ENCODE measurements around the gene ARFRP1.
A peak's percentile ranks its signal among the peaks of the same experiment; 100 is the strongest.

Gene ARFRP1, protein sequence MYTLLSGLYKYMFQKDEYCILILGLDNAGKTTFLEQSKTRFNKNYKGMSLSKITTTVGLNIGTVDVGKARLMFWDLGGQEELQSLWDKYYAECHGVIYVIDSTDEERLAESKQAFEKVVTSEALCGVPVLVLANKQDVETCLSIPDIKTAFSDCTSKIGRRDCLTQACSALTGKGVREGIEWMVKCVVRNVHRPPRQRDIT

DNA sequence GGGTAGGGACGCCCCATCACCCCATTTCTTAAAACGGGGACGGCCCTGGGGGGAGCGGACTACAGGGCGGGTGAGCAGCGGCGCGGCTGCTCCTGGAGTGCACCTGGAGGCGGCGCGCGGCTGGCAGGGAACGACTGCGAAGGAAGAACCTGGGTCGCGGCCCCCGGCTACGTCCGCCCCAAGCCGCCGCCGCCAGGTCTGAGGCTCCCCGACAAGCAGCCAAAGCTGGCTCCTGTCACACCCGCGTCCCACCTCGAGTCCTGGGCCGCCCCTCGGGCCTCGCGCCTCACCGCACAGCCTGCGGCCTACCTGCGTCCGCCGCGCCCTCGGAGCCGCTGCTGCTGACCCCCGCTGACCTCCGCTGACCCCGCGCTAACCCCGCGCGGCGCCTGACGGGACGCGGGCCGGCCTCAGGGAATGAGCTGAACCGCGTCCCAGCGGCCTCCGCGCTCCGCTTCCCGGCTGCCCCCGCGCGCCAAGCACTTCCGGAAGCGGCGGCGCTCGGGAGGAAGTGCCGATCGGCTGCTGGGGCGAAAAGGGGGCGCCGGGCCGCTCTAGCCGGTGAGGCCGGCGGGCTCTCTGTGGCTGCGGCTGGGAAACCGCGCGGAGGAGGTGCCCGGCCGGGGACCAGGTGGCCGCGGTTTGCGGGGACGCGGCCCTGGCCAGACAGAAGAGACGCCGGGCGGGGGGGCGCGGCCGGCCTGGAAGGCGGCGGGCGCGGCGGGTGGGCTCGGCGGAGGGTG, at the start of gene ARFRP1, which contains the start of gene ZGPAT:
Gene ARFRP1 (minus strand): TSS at position 419 of the 743 bp plus-strand sequence. CDS start 885 bp downstream, outside the sequence.
Gene ZGPAT (plus strand): TSS at position 482 of the 743 bp plus-strand sequence. CDS start 542 bp downstream, outside the sequence.
- DNase-seq, result peak; percentile 91
- Mint-ChIP-seq H3K36me3 (peaks cover 57% of the 10 kb centered on the region), H3K4me1 (peaks cover 48% of the 10 kb centered on the region)

GRCh38 chr20:63756648-63756991, 48.8 kb upstream of the ARFRP1 start:
- CTCF ChIA-PET, result no interaction called here
- Mint-ChIP-seq H3K36me3 (no peaks in the 10 kb centered on the region), H3K9me3 (no peaks in the 10 kb centered on the region), H3K27me3 (peaks cover 55% of the 10 kb centered on the region), H3K27ac (no peak overlapping the region), H3K4me1 (peaks cover 25% of the 10 kb centered on the region), H3K4me3 (no peak overlapping the region)
- DNase-seq, result peak; percentile 70

More for the DNA sequence above, at the start of gene ARFRP1, which contains the start of gene ZGPAT:
- H3K4me3 Mint-ChIP-seq, result peak within 1 kb of the TSS; percentile 80
- H3K27ac Mint-ChIP-seq, result peak within 1 kb of the TSS; percentile 80
- H3K9me3 Mint-ChIP-seq, result peaks cover 5% of the 10 kb centered on the region
- CTCF ChIA-PET, result interaction anchor here (0.7 to 2.9 kb wide), 17 partner anchors 8 to 266 kb away, joined by 3 to 14 read pairs (median 3); partner anchors contain the start of genes LIME1, PTK6, SLC2A4RG and TPD52L2
- H3K27me3 Mint-ChIP-seq, result no peaks in the 10 kb centered on the region

GRCh38 chr20:63755933-63756647, 48.3 kb upstream of the ARFRP1 start:
- H3K4me3 Mint-ChIP-seq, result no peak overlapping the region
- H3K4me1 Mint-ChIP-seq, result peaks cover 28% of the 10 kb centered on the region
- no peak for DNase-seq
- CTCF ChIA-PET, result interaction anchor here (1.1 kb wide), 1 partner anchor 15 kb away, joined by 4 read pairs; no protein-coding TSS in a partner anchor
- peaks cover 55% of the 10 kb centered on the region for H3K27me3 Mint-ChIP-seq
- no peak overlapping the region for H3K27ac Mint-ChIP-seq
- H3K36me3 Mint-ChIP-seq, result no peaks in the 10 kb centered on the region
- H3K9me3 Mint-ChIP-seq, result no peaks in the 10 kb centered on the region

GRCh38 chr20:63754008-63754407, 46.2 kb upstream of the ARFRP1 start:
- H3K9me3 Mint-ChIP-seq, result no peaks in the 10 kb centered on the region
- no peak overlapping the region for H3K27ac Mint-ChIP-seq
- H3K4me1 Mint-ChIP-seq, result peaks cover 43% of the 10 kb centered on the region
- DNase-seq, result no peak
- CTCF ChIA-PET, result no interaction called here
- H3K27me3 Mint-ChIP-seq, result peaks cover 50% of the 10 kb centered on the region
- no peak overlapping the region for H3K4me3 Mint-ChIP-seq
- no peaks in the 10 kb centered on the region for H3K36me3 Mint-ChIP-seq

DNA sequence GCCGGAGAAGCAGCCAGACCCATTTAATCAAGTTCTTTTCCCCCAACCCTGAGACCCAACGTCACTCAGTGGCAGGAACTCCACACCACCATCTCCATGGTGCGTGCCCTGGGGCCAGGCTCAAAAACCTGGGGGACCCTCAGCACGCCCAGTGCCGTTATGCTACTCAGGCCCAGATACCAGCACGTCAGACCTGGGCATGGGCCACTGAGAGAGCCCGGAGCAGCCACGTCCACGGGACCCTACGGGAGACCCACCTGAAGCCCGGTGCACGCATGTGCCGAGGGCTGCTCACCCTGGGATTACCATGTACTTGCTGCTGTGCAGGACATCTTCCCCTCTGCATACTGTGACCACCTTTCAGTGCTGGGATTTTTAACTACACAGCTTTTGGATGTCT, 45.6 kb upstream of the ARFRP1 start:
- Mint-ChIP-seq H3K27ac (peak overlapping the region; percentile 19), H3K9me3 (no peaks in the 10 kb centered on the region), H3K36me3 (no peaks in the 10 kb centered on the region), H3K27me3 (peaks cover 45% of the 10 kb centered on the region), H3K4me3 (no peak overlapping the region), H3K4me1 (peaks cover 45% of the 10 kb centered on the region)
- CTCF ChIA-PET, result no interaction called here
- no peak for DNase-seq

GRCh38 chr20:63752411-63753101, 44.8 kb upstream of the ARFRP1 start:
- Mint-ChIP-seq H3K4me1 (peaks cover 45% of the 10 kb centered on the region), H3K27ac (peak overlapping the region; percentile 71), H3K9me3 (no peaks in the 10 kb centered on the region), H3K36me3 (no peaks in the 10 kb centered on the region), H3K4me3 (no peak overlapping the region), H3K27me3 (peaks cover 38% of the 10 kb centered on the region)
- DNase-seq, result no peak
- CTCF ChIA-PET, result no interaction called here

DNA sequence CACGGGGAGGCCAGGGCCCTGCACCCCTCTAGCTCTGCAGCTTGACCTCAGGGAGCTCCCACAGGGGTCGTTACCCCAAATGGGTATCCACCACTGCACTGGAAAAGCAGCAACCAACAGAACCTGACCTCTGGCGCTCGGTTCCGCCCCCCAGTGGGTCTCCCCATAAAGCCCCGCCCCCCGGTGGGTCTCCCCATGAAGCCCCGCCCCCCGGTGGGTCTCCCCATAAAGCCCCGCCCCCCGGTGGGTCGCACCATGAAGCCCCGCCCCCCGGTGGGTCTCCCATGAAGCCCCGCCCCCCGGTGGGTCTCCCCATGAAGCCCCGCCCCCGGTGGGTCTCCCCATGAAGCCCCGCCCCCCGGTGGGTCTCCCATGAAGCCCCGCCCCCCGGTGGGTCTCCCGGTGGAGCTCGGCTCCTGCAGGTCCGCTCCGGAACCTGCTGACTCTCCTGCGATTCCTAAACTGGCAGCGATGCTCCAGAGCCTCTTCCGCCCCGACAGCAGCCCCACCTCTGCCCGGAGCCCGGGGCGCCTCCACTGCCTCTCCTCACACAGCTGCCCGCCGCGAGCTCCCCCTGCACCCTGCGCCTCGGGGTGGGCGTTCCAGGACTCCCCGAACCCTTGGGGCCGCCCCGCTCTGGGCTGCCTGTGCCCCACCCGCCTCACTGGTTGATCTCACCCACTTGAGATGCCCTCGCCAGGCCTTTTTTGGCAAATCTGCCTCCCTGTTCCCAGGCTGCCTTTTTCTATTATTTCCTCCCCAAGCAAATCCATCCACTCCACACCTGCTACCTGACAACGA, 43.9 kb upstream of the ARFRP1 start:
- H3K4me3 Mint-ChIP-seq, result peak overlapping the region; percentile 33
- peak overlapping the region; percentile 95 for H3K27ac Mint-ChIP-seq
- peaks cover 36% of the 10 kb centered on the region for H3K4me1 Mint-ChIP-seq
- CTCF ChIA-PET, result interaction anchor here (1.3 to 2.2 kb wide), 2 partner anchors 11 to 35 kb away, joined by 5 to 7 read pairs; no protein-coding TSS in a partner anchor
- no peaks in the 10 kb centered on the region for H3K36me3 Mint-ChIP-seq
- H3K9me3 Mint-ChIP-seq, result no peaks in the 10 kb centered on the region
- peaks cover 31% of the 10 kb centered on the region for H3K27me3 Mint-ChIP-seq
- DNase-seq, result peak; percentile 48

DNA sequence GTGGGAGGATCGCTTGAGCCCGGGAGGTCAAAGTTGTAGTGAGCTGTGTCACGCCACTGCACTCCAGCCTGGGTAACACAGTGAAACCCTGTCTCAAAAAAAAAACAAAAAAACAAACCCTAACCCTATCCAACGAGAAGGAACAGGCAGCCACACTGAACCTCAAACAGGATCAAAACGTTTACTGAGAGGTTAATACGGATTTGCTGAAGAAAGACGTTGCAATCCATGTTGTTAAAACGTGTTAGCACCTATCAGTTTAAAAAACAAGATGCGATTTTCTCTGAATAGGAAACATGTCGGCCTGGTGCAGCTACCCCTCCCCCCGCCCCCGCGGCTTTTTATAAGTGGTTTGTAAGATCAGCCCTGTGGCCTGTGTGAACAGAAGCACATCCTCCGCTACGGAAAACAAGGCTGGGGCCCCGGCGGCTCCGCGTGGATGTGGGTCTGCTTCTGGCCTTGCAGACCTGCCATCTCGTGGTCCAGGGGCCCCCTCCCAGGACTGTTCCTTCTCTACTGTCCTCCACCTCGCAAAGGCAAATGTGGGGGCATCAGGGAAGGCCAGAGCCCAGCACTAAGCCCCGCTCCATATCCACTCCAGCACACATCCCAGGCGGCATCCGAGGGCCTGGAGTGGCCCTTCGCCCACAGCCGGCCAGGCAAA, 43.2 kb upstream of the ARFRP1 start:
- no peaks in the 10 kb centered on the region for H3K9me3 Mint-ChIP-seq
- CTCF ChIA-PET, result interaction anchor here (1.0 to 2.2 kb wide), 4 partner anchors 10 to 114 kb away, joined by 3 to 7 read pairs (median 4); partner anchors contain the start of gene TPD52L2
- peaks cover 26% of the 10 kb centered on the region for H3K27me3 Mint-ChIP-seq
- H3K4me3 Mint-ChIP-seq, result peak overlapping the region; percentile 22
- H3K36me3 Mint-ChIP-seq, result no peaks in the 10 kb centered on the region
- H3K27ac Mint-ChIP-seq, result peak overlapping the region; percentile 95
- DNase-seq, result peak; percentile 77
- peaks cover 29% of the 10 kb centered on the region for H3K4me1 Mint-ChIP-seq

- Mint-ChIP-seq H3K4me1 (peaks cover 26% of the 10 kb centered on the region), H3K27me3 (peaks cover 19% of the 10 kb centered on the region), H3K36me3 (peaks cover 1% of the 10 kb centered on the region), H3K4me3 (no peak overlapping the region), H3K27ac (peak overlapping the region; percentile 95), H3K9me3 (no peaks in the 10 kb centered on the region)
- DNase-seq, result no peak
- CTCF ChIA-PET, result interaction anchor here (0.7 to 2.2 kb wide), 5 partner anchors 9 to 334 kb away, joined by 3 to 7 read pairs (median 3); partner anchors contain the start of gene TPD52L2
Observed at GRCh38 chr20:63749597-63750508, 42.1 kb upstream of the ARFRP1 start.

DNA sequence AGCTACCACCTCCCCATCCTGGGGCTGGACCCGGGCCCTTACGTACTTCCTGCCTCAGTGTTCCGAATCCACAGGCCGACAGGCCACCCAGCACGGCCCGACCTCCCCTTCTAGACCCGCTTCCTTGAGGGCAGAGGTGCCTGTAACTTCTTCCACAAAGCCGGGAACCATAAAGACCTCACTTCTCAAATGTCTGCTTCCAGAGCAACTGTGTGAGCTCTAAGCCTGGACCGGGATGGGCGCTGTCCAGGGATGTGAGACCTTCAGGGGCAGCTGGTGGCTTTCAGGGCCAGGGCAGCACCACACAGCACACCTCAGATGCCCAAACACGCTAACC, 41.1 kb upstream of the ARFRP1 start:
- Mint-ChIP-seq H3K36me3 (peaks cover 1% of the 10 kb centered on the region), H3K27me3 (peaks cover 13% of the 10 kb centered on the region), H3K4me3 (no peak overlapping the region), H3K27ac (peak overlapping the region; percentile 64), H3K9me3 (no peaks in the 10 kb centered on the region), H3K4me1 (peaks cover 26% of the 10 kb centered on the region)
- DNase-seq, result no peak
- CTCF ChIA-PET, result no interaction called here

DNA sequence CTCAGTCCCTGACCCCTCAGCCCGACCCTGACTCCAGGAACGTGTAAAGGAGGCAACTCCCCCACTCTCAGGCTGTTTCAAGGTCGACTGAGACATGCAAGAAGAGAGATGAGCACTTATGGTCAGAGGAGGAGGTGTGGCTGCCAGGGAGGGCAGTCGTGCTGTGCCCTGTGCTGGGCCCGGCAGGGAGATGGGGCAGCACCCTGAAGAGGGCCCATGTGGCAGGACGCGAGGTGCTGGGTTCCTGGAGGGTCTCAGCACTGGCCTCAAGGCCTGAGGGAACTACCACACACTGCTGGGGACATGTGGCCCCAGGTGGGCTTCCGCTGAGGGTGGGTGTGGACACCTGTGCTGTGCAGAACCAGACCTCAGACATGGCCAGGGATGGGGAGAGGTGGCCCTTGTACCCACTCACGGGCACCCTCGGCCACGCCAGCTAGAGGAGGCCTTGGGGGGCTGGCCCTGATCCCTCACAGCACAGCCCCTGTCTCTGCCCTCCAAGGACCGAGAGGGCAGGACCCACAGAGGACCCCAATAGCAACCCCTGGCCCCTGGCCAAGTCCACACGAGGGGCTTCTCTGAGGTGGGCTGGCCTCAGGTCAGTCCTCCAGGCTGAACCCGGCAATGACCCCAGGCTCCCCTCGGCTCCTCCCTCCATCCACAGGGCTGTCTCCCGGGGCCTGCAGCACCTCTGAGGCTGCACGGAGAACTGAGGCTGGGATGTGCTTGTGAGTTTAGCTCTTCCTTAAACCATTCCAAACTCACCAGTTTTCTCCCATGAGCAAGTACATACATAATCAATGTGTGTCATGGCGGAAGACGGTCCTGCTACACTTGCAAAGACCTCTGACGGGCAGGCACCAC, 40.5 kb upstream of the ARFRP1 start:
- CTCF ChIA-PET, result no interaction called here
- peaks cover 26% of the 10 kb centered on the region for H3K4me1 Mint-ChIP-seq
- no peak for DNase-seq

More for the DNA sequence above, 40.5 kb upstream of the ARFRP1 start:
- H3K9me3 Mint-ChIP-seq, result no peaks in the 10 kb centered on the region
- peaks cover 9% of the 10 kb centered on the region for H3K27me3 Mint-ChIP-seq
- H3K36me3 Mint-ChIP-seq, result peaks cover 5% of the 10 kb centered on the region
- H3K27ac Mint-ChIP-seq, result peak overlapping the region; percentile 64
- no peak overlapping the region for H3K4me3 Mint-ChIP-seq
